NT2/D1 (cell line): Measurements from ENCODE around the gene HMGN1.

ENCODE experiments used
- SUZ12 ChIP-seq: IDR thresholded peaks from 2 replicates; pipeline ENCODE4 v1.6.1; 2011; ENCODE audit not compliant: insufficient read length, insufficient read depth; ENCODE audit errors: extremely low read depth
- YY1 ChIP-seq: IDR thresholded peaks from 2 replicates; pipeline ENCODE4 v1.6.1; 2011; ENCODE audit not compliant: insufficient read length, insufficient read depth
- ZNF274 ChIP-seq: IDR thresholded peaks from 2 replicates; pipeline ENCODE4 v1.6.1; 2011; ENCODE audit warnings: mild to moderate bottlenecking, low read depth, low read length

GRCh38 chr21:39348355-39349210 is at the start of gene HMGN1:
- TF ChIP-seq YY1 (no peak), ZNF274 (no peak), SUZ12 (no peak)
